ENCODE data around the gene FAF1.

- no peak for TF ChIP-seq GATA3 (IDR thresholded peaks at IDR 0.05; ENCODE audit: low read depth, low read length)
- no peak for TF ChIP-seq GATA2 (IDR thresholded peaks at IDR 0.05; ENCODE audit: low read depth, low read length)
Measured at GRCh38 chr1:50735443-50735842, 224.6 kb downstream of the FAF1 start.

Measured in SH-SY5Y (cell line).